Retinal pigment epithelial cell (primary cell): ENCODE results near the gene ADARB2.

Source experiments
- DNase-seq: peaks from one replicate; pipeline ENCODE4 v3.0.0-alpha.2; 2010; ENCODE audit warnings: low read depth
- H3K4me3 ChIP-seq: 2 replicates; pipeline ENCODE4 v1.5.1; 2011; ENCODE audit warnings: mild to moderate bottlenecking, low read length, control low read depth, moderate library complexity
- TF ChIP-seq, protein P1 (sequence below): conservative IDR thresholded peaks from 2 replicates; pipeline ENCODE4 v1.5.1; 2011; ENCODE audit warnings: low read depth, low read length, control low read depth, inconsistent platforms

Gene ADARB2

DNA sequence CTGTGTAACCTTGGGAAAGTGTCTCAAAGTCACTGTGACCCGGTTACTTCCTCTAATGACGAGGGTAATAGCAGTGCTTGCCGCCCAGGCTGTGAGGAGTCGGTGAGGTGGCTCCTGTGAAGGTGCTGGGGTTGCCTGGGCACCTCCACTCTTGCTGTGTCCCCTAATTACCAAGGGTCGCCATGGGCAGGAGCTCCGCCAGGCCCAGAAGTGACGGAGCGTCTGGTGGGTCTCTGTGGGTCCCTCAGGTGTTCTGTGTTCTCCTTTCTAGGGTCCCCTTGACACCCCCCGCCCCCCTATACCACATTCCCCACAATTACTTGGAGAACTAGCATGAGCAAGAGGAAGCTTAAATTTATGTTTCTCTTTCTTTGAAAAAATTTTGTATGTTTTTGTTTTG, 519.7 kb downstream of the ADARB2 start:
- no peak overlapping the region for H3K4me3 ChIP-seq
- TF ChIP-seq, protein P1, sequence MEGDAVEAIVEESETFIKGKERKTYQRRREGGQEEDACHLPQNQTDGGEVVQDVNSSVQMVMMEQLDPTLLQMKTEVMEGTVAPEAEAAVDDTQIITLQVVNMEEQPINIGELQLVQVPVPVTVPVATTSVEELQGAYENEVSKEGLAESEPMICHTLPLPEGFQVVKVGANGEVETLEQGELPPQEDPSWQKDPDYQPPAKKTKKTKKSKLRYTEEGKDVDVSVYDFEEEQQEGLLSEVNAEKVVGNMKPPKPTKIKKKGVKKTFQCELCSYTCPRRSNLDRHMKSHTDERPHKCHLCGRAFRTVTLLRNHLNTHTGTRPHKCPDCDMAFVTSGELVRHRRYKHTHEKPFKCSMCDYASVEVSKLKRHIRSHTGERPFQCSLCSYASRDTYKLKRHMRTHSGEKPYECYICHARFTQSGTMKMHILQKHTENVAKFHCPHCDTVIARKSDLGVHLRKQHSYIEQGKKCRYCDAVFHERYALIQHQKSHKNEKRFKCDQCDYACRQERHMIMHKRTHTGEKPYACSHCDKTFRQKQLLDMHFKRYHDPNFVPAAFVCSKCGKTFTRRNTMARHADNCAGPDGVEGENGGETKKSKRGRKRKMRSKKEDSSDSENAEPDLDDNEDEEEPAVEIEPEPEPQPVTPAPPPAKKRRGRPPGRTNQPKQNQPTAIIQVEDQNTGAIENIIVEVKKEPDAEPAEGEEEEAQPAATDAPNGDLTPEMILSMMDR, result no peak

DNA sequence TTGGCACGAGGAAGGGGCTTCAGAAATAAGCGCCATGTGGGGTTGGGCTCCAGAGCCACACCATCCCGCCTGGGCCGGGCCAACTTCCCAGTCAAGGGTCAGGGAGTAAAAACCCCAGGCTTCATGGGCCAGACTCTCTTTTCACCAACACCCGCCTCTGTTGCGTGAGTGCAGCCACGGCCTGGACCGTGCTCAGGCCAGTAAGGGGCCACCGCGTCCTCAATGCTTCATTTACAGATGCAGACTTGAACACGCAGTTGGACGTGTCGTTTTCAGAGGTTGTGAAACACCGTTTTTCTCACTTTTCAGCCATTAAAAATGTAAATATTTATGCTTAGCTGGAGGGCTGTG, 520.1 kb downstream of the ADARB2 start:
- TF ChIP-seq, protein P1, result no peak
- H3K4me3 ChIP-seq, result no peak overlapping the region
- DNase-seq, result no peak

More for the DNA sequence above, 519.7 kb downstream of the ADARB2 start:
- DNase-seq, result no peak

DNA sequence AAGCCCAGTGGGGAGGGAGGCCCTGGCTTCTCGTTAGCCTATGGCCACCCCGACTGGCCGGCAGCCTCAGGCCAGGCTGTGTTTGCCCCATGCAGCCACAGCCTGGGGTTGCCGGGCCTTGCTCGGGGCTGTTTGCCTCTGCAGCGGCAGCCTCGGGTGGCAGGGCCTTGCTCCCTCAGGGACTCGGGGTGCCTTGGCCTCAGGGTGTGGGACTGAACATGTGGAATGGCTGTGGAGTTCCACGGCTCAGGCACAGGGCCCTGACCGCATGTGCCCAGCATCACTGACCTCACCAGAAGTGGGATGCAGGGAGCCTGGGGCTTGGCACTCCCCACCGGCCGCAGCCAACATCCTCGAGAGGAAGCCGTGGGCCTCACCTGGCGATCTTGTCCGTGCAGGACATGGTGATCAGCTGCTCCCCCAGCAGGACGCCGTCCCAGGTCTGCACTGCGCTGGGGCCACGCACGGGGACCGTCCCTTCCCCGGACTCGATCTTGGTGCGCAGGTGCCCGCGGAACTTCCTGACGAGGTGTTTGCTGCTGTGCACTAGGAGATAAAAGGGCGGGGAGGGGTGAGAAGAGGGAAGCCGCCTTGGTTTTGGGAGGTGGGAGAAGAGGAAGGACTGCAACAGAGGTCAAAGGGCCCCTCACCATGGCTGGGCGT, 520.6 kb downstream of the ADARB2 start:
- H3K4me3 ChIP-seq, result no peak overlapping the region
- no peak for DNase-seq
- TF ChIP-seq, protein P1, result no peak

DNA sequence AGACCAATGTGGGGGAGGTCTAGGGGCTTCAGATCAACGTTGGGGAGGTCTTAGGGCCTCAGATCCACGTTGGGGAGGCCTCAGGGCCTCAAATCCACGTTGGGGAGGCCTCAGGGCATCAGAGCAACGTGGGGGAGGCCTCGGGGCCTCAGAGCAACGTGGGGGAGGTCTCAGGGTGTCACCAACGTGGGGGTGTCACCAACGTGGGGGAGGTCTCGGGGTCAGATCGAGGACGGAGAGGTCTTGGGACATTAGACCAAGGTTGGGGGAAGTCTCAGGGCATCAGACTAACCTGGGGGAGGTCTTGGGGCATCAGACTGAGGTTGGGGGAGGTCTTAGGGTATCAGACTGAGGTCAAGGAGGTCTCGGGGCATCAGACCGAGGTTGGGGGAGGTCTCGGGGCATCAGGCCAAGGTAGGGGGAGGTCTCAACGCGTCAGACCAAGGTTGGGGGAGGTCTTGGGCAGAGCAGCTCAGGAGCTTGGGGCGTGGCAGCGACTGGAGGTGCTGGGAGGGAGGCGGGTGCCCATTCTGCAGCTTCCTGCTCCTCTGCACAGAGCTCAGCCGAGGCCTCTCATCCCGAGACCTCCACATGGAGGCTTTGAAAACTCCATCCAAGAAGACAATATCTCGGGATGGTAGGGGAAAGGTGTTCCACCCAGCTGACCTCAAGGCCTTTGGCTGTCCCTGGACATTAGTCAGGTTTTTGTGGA, 521.3 kb downstream of the ADARB2 start:
- no peak for DNase-seq
- TF ChIP-seq, protein P1, result no peak
- H3K4me3 ChIP-seq, result no peak overlapping the region

DNA sequence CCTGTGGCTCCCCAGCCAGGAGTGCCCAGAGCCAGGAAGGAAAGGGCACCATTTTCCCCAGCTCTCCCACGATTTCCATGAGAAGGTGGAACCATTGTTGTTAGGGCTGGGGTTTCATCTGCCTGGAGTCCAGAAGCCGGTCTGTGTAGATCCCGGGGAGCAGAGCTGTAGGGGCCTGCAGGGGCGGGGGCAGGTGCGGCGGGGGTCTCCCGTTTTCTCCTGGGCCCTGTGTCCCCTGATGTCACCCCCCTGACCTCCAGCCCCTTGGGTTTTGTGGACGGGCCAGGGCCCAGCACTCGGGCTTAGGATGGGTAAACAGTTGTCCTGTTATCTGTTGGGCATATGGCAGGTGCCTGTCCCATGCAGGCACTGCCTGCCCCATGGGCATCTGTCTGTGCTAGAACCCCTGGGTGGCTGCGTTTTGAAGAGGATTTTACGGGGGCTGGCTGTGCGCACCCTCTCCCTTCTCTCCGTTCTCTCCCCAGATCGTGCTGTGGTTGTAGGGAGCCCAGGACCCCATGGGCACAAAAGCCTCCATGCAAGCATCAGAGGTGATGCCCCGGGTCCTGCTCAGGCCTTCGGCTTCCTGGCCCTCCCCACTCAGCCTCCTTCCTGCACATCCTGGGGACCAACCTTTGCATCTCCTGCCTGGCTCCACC, 522.3 kb downstream of the ADARB2 start:
- DNase-seq, result no peak
- no peak overlapping the region for H3K4me3 ChIP-seq
- TF ChIP-seq, protein P1, result no peak

DNA sequence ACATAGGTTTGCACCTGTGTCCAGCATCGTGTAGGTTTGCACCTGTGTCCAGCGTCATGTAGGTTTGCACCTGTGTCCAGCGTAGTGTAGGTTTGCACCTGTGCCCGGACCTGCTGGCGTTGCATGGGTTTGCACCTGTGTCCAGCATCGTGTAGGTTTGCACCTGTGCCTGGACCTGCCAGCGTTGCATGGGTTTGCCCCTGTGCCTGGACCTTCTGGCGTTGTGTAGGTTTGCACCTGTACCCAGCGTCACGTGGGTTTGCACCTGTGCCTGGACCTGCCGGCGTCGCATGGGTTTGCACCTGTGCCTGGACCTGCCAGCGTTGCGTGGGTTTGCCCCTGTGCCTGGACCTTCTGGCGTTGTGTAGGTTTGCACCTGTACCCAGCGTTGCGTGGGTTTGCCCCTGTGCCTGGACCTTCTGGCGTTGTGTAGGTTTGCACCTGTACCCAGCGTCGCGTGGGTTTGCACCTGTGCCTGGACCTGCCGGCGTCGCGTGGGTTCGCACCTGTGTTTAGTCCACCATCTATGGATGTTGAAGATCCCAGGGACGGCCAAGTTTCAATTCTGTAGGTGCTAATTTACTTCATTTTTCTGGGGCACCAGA, 523.2 kb downstream of the ADARB2 start:
- TF ChIP-seq, protein P1, result no peak
- DNase-seq, result no peak
- H3K4me3 ChIP-seq, result no peak overlapping the region
